MM.1S (cell line): ENCODE results near the gene PTPN18.

Experiments
- DNase-seq: peaks from one replicate; pipeline ENCODE4 v3.0.0-alpha.2; 2015
- H2AFZ ChIP-seq: fragments of 300-600 bp; sonication (generic); 2 replicates; pipeline ENCODE4 v1.6.0; 2016; ENCODE audit warnings: antibody characterized with exemption, low read length
- H3F3A ChIP-seq: fragments of 300-600 bp; sonication (generic); 2 replicates; pipeline ENCODE4 v1.6.1; 2016; ENCODE audit warnings: mild to moderate bottlenecking, antibody characterized with exemption, low read length, moderate library complexity, mixed read lengths; ENCODE audit not compliant: insufficient read depth
- H3K27ac ChIP-seq: fragments of 300-600 bp; sonication (generic); 2 replicates; pipeline ENCODE4 v1.5.1; 2016; ENCODE audit warnings: mild to moderate bottlenecking, low read length
- H3K27me3 ChIP-seq: fragments of 300-600 bp; sonication (generic); replicated peaks from 2 replicates; pipeline ENCODE4 v1.6.0; 2016; ENCODE audit warnings: low read length; ENCODE audit not compliant: insufficient read depth
- H3K36me3 ChIP-seq: fragments of 300-600 bp; sonication (generic); replicated peaks from 2 replicates; pipeline ENCODE4 v1.6.1; 2016; ENCODE audit warnings: mild to moderate bottlenecking, low read length, mixed read lengths; ENCODE audit not compliant: insufficient read depth
- H3K4me1 ChIP-seq: fragments of 300-600 bp; sonication (generic); 2 replicates; pipeline ENCODE4 v1.6.1; 2016; ENCODE audit warnings: low read length, mixed read lengths
- H3K4me2 ChIP-seq: fragments of 300-600 bp; sonication (generic); 2 replicates; pipeline ENCODE4 v1.6.0; 2016; ENCODE audit warnings: low read depth, low read length
- H3K4me3 ChIP-seq: fragments of 300-600 bp; sonication (generic); 2 replicates; pipeline ENCODE4 v1.5.1; 2016; ENCODE audit warnings: low read length, mixed read lengths
- H3K79me2 ChIP-seq: fragments of 300-600 bp; sonication (generic); 2 replicates; pipeline ENCODE4 v1.6.1; 2016; ENCODE audit warnings: mixed run types, low read length, mixed read lengths
- H3K9ac ChIP-seq: fragments of 300-600 bp; sonication (generic); 2 replicates; pipeline ENCODE4 v1.6.1; 2016; ENCODE audit warnings: low read length, mixed read lengths
- H3K9me2 ChIP-seq: fragments of 300-600 bp; sonication (generic); replicated peaks from 2 replicates; pipeline ENCODE4 v1.6.1; 2016; ENCODE audit warnings: mild to moderate bottlenecking, low read length, mixed read lengths; ENCODE audit not compliant: insufficient read depth
- H3K9me3 ChIP-seq: fragments of 300-600 bp; sonication (generic); replicated peaks from 2 replicates; pipeline ENCODE4 v1.6.1; 2016; ENCODE audit warnings: mild to moderate bottlenecking, low read length, mixed read lengths; ENCODE audit not compliant: insufficient read depth
- H4K20me1 ChIP-seq: fragments of 300-600 bp; sonication (generic); 2 replicates; pipeline ENCODE4 v1.6.1; 2016; ENCODE audit warnings: mild to moderate bottlenecking, low read length, moderate library complexity, mixed read lengths; ENCODE audit not compliant: insufficient read depth
- EZH2 ChIP-seq: fragments of 300-600 bp; sonication (generic); optimal IDR thresholded peaks from 2 replicates; pipeline ENCODE3; 2017; ENCODE audit warnings: low read depth, mild to moderate bottlenecking, antibody characterized with exemption, low read length, mixed read lengths
- EZH2phosphoT487 ChIP-seq: fragments of 300-600 bp; sonication (generic); IDR thresholded peaks from 2 replicates; pipeline ENCODE4 v1.6.1; 2018; ENCODE audit warnings: antibody characterized with exemption, low read length
- TF ChIP-seq, protein P1 (sequence below): fragments of 300-600 bp; sonication (generic); IDR thresholded peaks from 2 replicates; pipeline ENCODE4 v1.5.1; 2016; ENCODE audit warnings: antibody characterized with exemption, low read length, mixed read lengths

Gene PTPN18

GRCh38 chr2:130337735-130338325 lies 18.0 kb upstream of the PTPN18 start:
- TF ChIP-seq EZH2 (no peak), EZH2phosphoT487 (no peak)
- TF ChIP-seq, protein P1, sequence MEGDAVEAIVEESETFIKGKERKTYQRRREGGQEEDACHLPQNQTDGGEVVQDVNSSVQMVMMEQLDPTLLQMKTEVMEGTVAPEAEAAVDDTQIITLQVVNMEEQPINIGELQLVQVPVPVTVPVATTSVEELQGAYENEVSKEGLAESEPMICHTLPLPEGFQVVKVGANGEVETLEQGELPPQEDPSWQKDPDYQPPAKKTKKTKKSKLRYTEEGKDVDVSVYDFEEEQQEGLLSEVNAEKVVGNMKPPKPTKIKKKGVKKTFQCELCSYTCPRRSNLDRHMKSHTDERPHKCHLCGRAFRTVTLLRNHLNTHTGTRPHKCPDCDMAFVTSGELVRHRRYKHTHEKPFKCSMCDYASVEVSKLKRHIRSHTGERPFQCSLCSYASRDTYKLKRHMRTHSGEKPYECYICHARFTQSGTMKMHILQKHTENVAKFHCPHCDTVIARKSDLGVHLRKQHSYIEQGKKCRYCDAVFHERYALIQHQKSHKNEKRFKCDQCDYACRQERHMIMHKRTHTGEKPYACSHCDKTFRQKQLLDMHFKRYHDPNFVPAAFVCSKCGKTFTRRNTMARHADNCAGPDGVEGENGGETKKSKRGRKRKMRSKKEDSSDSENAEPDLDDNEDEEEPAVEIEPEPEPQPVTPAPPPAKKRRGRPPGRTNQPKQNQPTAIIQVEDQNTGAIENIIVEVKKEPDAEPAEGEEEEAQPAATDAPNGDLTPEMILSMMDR: no peak
- H3K4me2 ChIP-seq: no peak overlapping the region
- H3K79me2 ChIP-seq: peaks cover 1% of the 10 kb centered on the region; the same call in 1 of the 2 replicates
- H3K9me2 ChIP-seq: no peaks in the 10 kb centered on the region
- H3K36me3 ChIP-seq: no peaks in the 10 kb centered on the region
- H3K9me3 ChIP-seq: no peaks in the 10 kb centered on the region
- DNase-seq: no peak
- H3K4me1 ChIP-seq: 0 out of 2 replicates have a peak, but pooled peaks cover under 1% of the 10 kb centered on the region
- no peak overlapping the region for H2AFZ ChIP-seq
- H3K9ac ChIP-seq: no peak overlapping the region
- no peaks in the 10 kb centered on the region for H3K27me3 ChIP-seq
- H3F3A ChIP-seq: peaks cover 6% of the 10 kb centered on the region; the same call in 1 of the 2 replicates
- no peak overlapping the region for H3K27ac ChIP-seq
- H4K20me1 ChIP-seq: no peaks in the 10 kb centered on the region
- H3K4me3 ChIP-seq: no peak overlapping the region

GRCh38 chr2:130338793-130339345 lies 17.0 kb upstream of the PTPN18 start:
- Histone ChIP-seq H3K36me3 (no peaks in the 10 kb centered on the region), H3K27me3 (no peaks in the 10 kb centered on the region), H3K27ac (no peak overlapping the region), H4K20me1 (no peaks in the 10 kb centered on the region), H3K4me1 (no peaks in the 10 kb centered on the region), H3K79me2 (peaks cover 12% of the 10 kb centered on the region), H3K4me2 (no peak overlapping the region), H3K9me2 (no peaks in the 10 kb centered on the region), H3F3A (peaks cover 9% of the 10 kb centered on the region; the same call in 1 of the 2 replicates), H3K9me3 (no peaks in the 10 kb centered on the region), H2AFZ (no peak overlapping the region), H3K9ac (no peak overlapping the region), H3K4me3 (no peak overlapping the region)
- DNase-seq: no peak
- TF ChIP-seq EZH2 (no peak), EZH2phosphoT487 (no peak)
- TF ChIP-seq, protein P1: no peak

- H3F3A ChIP-seq: peaks cover 9% of the 10 kb centered on the region; the same call in 1 of the 2 replicates
- H2AFZ ChIP-seq: no peak overlapping the region
- H3K4me3 ChIP-seq: no peak overlapping the region
- no peak overlapping the region for H3K9ac ChIP-seq
- peaks cover 24% of the 10 kb centered on the region for H3K79me2 ChIP-seq
- H3K9me2 ChIP-seq: no peaks in the 10 kb centered on the region
- TF ChIP-seq, protein P1: no peak
- TF ChIP-seq EZH2phosphoT487 (no peak), EZH2 (no peak)
- H3K27ac ChIP-seq: no peak overlapping the region
- H3K9me3 ChIP-seq: no peaks in the 10 kb centered on the region
- H3K4me2 ChIP-seq: no peak overlapping the region
- no peaks in the 10 kb centered on the region for H4K20me1 ChIP-seq
- H3K27me3 ChIP-seq: no peaks in the 10 kb centered on the region
- H3K4me1 ChIP-seq: no peaks in the 10 kb centered on the region
- peaks cover 7% of the 10 kb centered on the region for H3K36me3 ChIP-seq
- no peak for DNase-seq
Observed at GRCh38 chr2:130339885-130340745, 15.7 kb upstream of the PTPN18 start.
